T-cell (primary cell): Measurements from ENCODE around the gene VPS41. TPM values are rescaled to one million over a fixed set of nuclear protein-coding genes. Genes with fewer than 3 reads are reported as not detected.

ENCODE experiments used
- ATAC-seq, 4 experiments: fragments of 200-7000 bp in 3 of 4; fragments of 150-1000 bp in 1 of 4; cut with Tn5 transposase; replicated peaks in 1 of 4; 1 replicate in 3 of 4; 2 replicates in 1 of 4; pipeline ENCODE4 v1.10.0; 2021; ENCODE audit warnings: moderate library complexity in 3 of 4, mild to moderate bottlenecking in 2 of 4, moderate number of reproducible peaks in 1 of 4
- CTCF ChIA-PET, 2 donors: fragments of 300-600 bp; sonication (Branson Sonifier 250); formaldehyde crosslinking; loops; one replicate each; lab custom pipeline; 2022; ENCODE audit warnings: antibody characterized with exemption in 2 of 2; lab: Charles Lee
- POLR2A ChIA-PET, 2 donors: fragments of 300-600 bp; sonication (Branson Sonifier 250); formaldehyde crosslinking; loops; one replicate each; lab custom pipeline; 2022; ENCODE audit warnings: antibody characterized with exemption in 2 of 2; lab: Charles Lee
- DNase-seq, 35 experiments: peaks; one replicate each; pipeline versions ENCODE4 v3.0.0 to v3.0.0-alpha.2; 2013 to 2023
- H3K27ac ChIP-seq: one replicate; pipeline ENCODE4 v1.5.1; 2013; ENCODE audit warnings: low read length
- H3K27me3 ChIP-seq, 2 experiments: replicated peaks in 1 of 2; 1 replicate in 1 of 2; 2 replicates in 1 of 2; pipeline versions ENCODE4 v1.6.1 to v1.7.0; 2013; ENCODE audit warnings: low read length in 1 of 2, mixed read lengths in 1 of 2; ENCODE audit not compliant: control insufficient read depth in 2 of 2, insufficient read depth in 2 of 2; ENCODE audit errors: extremely low read depth in 1 of 2
- H3K36me3 ChIP-seq, 2 donors: 1 replicate in 1 of 2; 2 replicates in 1 of 2; pipeline versions ENCODE4 v1.6.1 to v1.7.0; 2013; ENCODE audit warnings: low read length in 1 of 2; ENCODE audit not compliant: control insufficient read depth in 2 of 2, insufficient read depth in 1 of 2; ENCODE audit errors: extremely low read depth in 1 of 2
- H3K4me1 ChIP-seq, 2 experiments: 1 replicate in 1 of 2; 2 replicates in 1 of 2; pipeline versions ENCODE4 v1.6.1 to v1.7.0; 2013; ENCODE audit warnings: low read length in 2 of 2, mixed read lengths in 1 of 2; ENCODE audit not compliant: insufficient read depth in 2 of 2, control insufficient read depth in 1 of 2; ENCODE audit errors: extremely low read depth in 1 of 2
- H3K4me3 ChIP-seq, 2 donors: 1 replicate in 1 of 2; 2 replicates in 1 of 2; pipeline versions ENCODE4 v1.5.1 to v1.7.0; 2013; ENCODE audit warnings: mild to moderate bottlenecking in 2 of 2, low read length in 1 of 2, moderate library complexity in 1 of 2; ENCODE audit not compliant: control insufficient read depth in 1 of 2; ENCODE audit errors: extremely low read depth in 1 of 2
- H3K9me3 ChIP-seq: 2 replicates; pipeline ENCODE4 v1.7.0; 2013
- H3K27ac Mint-ChIP-seq, 2 donors: one replicate each; pipeline ENCODE4 v1.8.0; 2020 to 2021; ENCODE audit warnings: mild to moderate bottlenecking in 2 of 2, mixed read lengths in 2 of 2
- H3K27me3 Mint-ChIP-seq, 2 donors: one replicate each; pipeline ENCODE4 v1.8.0; 2021 to 2022; ENCODE audit warnings: mixed read lengths in 2 of 2
- H3K36me3 Mint-ChIP-seq: one replicate; pipeline ENCODE4 v1.8.0; 2021; ENCODE audit warnings: mixed read lengths
- H3K4me1 Mint-ChIP-seq, 3 donors: one replicate each; pipeline ENCODE4 v1.8.0; 2020 to 2022; ENCODE audit warnings: mixed read lengths in 3 of 3, mild to moderate bottlenecking in 1 of 3
- H3K4me3 Mint-ChIP-seq, 3 donors: one replicate each; pipeline ENCODE4 v1.8.0; 2020 to 2022; ENCODE audit warnings: mild to moderate bottlenecking in 3 of 3, mixed read lengths in 3 of 3, moderate library complexity in 3 of 3
- H3K9me3 Mint-ChIP-seq, 3 donors: one replicate each; pipeline ENCODE4 v1.8.0; 2020 to 2022; ENCODE audit warnings: mixed read lengths in 3 of 3
- WGBS: methylation state at CpG from one replicate; pipeline ENCODE4 v1.1.5; 2013; ENCODE audit warnings: missing lambda C conversion rate; ENCODE audit not compliant: insufficient coverage; 5-methylcytosine and 5-hydroxymethylcytosine counted together
- total RNA-seq, 35 experiments: library from RNA in 6 of 35; stranded (reverse) in 6 of 35; fragments of 120-200 nt in 1 of 35; gene quantifications; one replicate each; pipeline versions ENCODE4 v1.2.1 to v1.2.4 and lab custom pipeline; 2013 to 2026

The VPS41 gene
- total RNA-seq, 5 donors from 2014 or later (not counting 1 experiment from before 2014, with no cell fraction given) = 45.6 to 68.3 (median 55.3) TPM

- H3K9me3 Mint-ChIP-seq = peaks cover 0 to 9% (median 0%) of the 10 kb centered on the region in 3 donors
- H3K36me3 ChIP-seq = no peaks in the 10 kb centered on the region
- no peak overlapping the region for H3K27ac Mint-ChIP-seq
- DNase-seq = no peak
- H3K4me3 ChIP-seq = no peak overlapping the region
- no peaks in the 10 kb centered on the region for H3K27me3 ChIP-seq
- POLR2A ChIA-PET = interaction anchor here in 1 of 2 donors (0.6 kb wide), 1 partner anchor 635 kb away, joined by 3 read pairs; no protein-coding TSS in a partner anchor
- peaks cover 60 to 69% (median 68%) of the 10 kb centered on the region in 3 donors for H3K4me1 Mint-ChIP-seq
- H3K27me3 Mint-ChIP-seq = no peaks in the 10 kb centered on the region
- peaks cover 0 to 2% of the 10 kb centered on the region in 2 experiments for H3K4me1 ChIP-seq
- no peak overlapping the region for H3K27ac ChIP-seq
- WGBS = 40% methylated on average over 1 of the region's 8 CpGs
- H3K36me3 Mint-ChIP-seq = peaks cover 31% of the 10 kb centered on the region
- ATAC-seq = no peak
- no peaks in the 10 kb centered on the region for H3K9me3 ChIP-seq
- CTCF ChIA-PET = no interaction called here
- H3K4me3 Mint-ChIP-seq = no peak overlapping the region
Measured at GRCh38 chr7:38878694-38879457, 30.1 kb downstream of the VPS41 start.

- no peaks in the 10 kb centered on the region for H3K9me3 Mint-ChIP-seq
- CTCF ChIA-PET = no interaction called here
- Histone ChIP-seq H3K4me3 (no peak overlapping the region), H3K9me3 (no peaks in the 10 kb centered on the region), H3K36me3 (peaks cover 0 to 8% of the 10 kb centered on the region in 2 donors), H3K4me1 (no peaks in the 10 kb centered on the region), H3K27ac (no peak overlapping the region), H3K27me3 (no peaks in the 10 kb centered on the region)
- no peak for DNase-seq
- no peak overlapping the region for H3K4me3 Mint-ChIP-seq
- ATAC-seq = no peak
- no CpG with 5 or more reads among the region's 4 CpGs for WGBS
- no peak overlapping the region for H3K27ac Mint-ChIP-seq
- H3K27me3 Mint-ChIP-seq = no peaks in the 10 kb centered on the region
- POLR2A ChIA-PET = no interaction called here
- H3K4me1 Mint-ChIP-seq = peaks cover 22 to 34% (median 29%) of the 10 kb centered on the region in 3 donors
- H3K36me3 Mint-ChIP-seq = peaks cover 15% of the 10 kb centered on the region
Measured at GRCh38 chr7:38873433-38873832, 35.6 kb downstream of the VPS41 start.

GRCh38 chr7:38872202-38872601 lies 36.8 kb downstream of the VPS41 start:
- DNase-seq (no peak), ATAC-seq (no peak)
- Mint-ChIP-seq H3K27me3 (no peaks in the 10 kb centered on the region), H3K4me3 (no peak overlapping the region), H3K9me3 (no peaks in the 10 kb centered on the region), H3K4me1 (peaks cover 13 to 26% (median 24%) of the 10 kb centered on the region in 3 donors), H3K36me3 (peaks cover 15% of the 10 kb centered on the region), H3K27ac (no peak overlapping the region)
- ChIA-PET CTCF (no interaction called here), POLR2A (interaction anchor here in 1 of 2 donors (0.6 kb wide), 1 partner anchor 721 kb away, joined by 3 read pairs; no protein-coding TSS in a partner anchor)
- WGBS = 89% methylated on average over 1 of the region's 5 CpGs
- H3K27ac ChIP-seq = no peak overlapping the region
- H3K36me3 ChIP-seq = peaks cover 0 to 18% of the 10 kb centered on the region in 2 donors
- H3K4me1 ChIP-seq = no peaks in the 10 kb centered on the region
- H3K9me3 ChIP-seq = no peaks in the 10 kb centered on the region
- H3K27me3 ChIP-seq = no peaks in the 10 kb centered on the region
- H3K4me3 ChIP-seq = no peak overlapping the region

GRCh38 chr7:38870147-38870546 lies 38.8 kb downstream of the VPS41 start:
- H3K4me3 Mint-ChIP-seq = no peak overlapping the region
- H3K4me1 ChIP-seq = no peaks in the 10 kb centered on the region
- H3K36me3 ChIP-seq = peaks cover 4 to 25% of the 10 kb centered on the region in 2 donors
- ChIA-PET CTCF (interaction anchor here in 1 of 2 donors (0.5 kb wide), 1 partner anchor 1106 kb away, joined by 6 read pairs; no protein-coding TSS in a partner anchor), POLR2A (interaction anchor here in 1 of 2 donors (0.5 kb wide), 1 partner anchor 197 kb away, joined by 4 read pairs; no protein-coding TSS in a partner anchor)
- no peaks in the 10 kb centered on the region for H3K27me3 Mint-ChIP-seq
- H3K27me3 ChIP-seq = no peaks in the 10 kb centered on the region
- no peaks in the 10 kb centered on the region for H3K9me3 ChIP-seq
- DNase-seq (no peak), ATAC-seq (no peak)
- no peak overlapping the region for H3K4me3 ChIP-seq
- H3K9me3 Mint-ChIP-seq = no peaks in the 10 kb centered on the region
- no peak overlapping the region for H3K27ac ChIP-seq
- peaks cover 6 to 15% (median 12%) of the 10 kb centered on the region in 3 donors for H3K4me1 Mint-ChIP-seq
- 100% methylated on average over 1 of the region's 3 CpGs for WGBS
- H3K36me3 Mint-ChIP-seq = peaks cover 15% of the 10 kb centered on the region
- H3K27ac Mint-ChIP-seq = no peak overlapping the region

GRCh38 chr7:38863601-38864291 lies 45.2 kb downstream of the VPS41 start:
- Histone ChIP-seq H3K4me1 (no peaks in the 10 kb centered on the region), H3K27me3 (no peaks in the 10 kb centered on the region), H3K4me3 (no peak overlapping the region), H3K27ac (no peak overlapping the region), H3K36me3 (peaks cover 4 to 28% of the 10 kb centered on the region in 2 donors), H3K9me3 (no peaks in the 10 kb centered on the region)
- 95% methylated on average over 4 of the region's 7 CpGs for WGBS
- H3K4me3 Mint-ChIP-seq = no peak overlapping the region
- peaks cover 38% of the 10 kb centered on the region for H3K36me3 Mint-ChIP-seq
- H3K27me3 Mint-ChIP-seq = no peaks in the 10 kb centered on the region
- CTCF ChIA-PET = no interaction called here
- H3K27ac Mint-ChIP-seq = no peak overlapping the region
- no peaks in the 10 kb centered on the region for H3K9me3 Mint-ChIP-seq
- POLR2A ChIA-PET = interaction anchor here in 1 of 2 donors (0.5 kb wide), 1 partner anchor 254 kb away, joined by 3 read pairs; no protein-coding TSS in a partner anchor
- no peak for DNase-seq
- ATAC-seq = no peak
- peaks cover 0 to 1% (median 0%) of the 10 kb centered on the region in 3 donors for H3K4me1 Mint-ChIP-seq

GRCh38 chr7:38862666-38863065 lies 46.3 kb downstream of the VPS41 start:
- no peaks in the 10 kb centered on the region for H3K9me3 Mint-ChIP-seq
- H3K36me3 ChIP-seq = peaks cover 4 to 17% of the 10 kb centered on the region in 2 donors
- no peak overlapping the region for H3K4me3 ChIP-seq
- DNase-seq = no peak
- ChIA-PET POLR2A (no interaction called here), CTCF (no interaction called here)
- WGBS = no CpG with 5 or more reads among the region's 3 CpGs
- no peak for ATAC-seq
- H3K9me3 ChIP-seq = no peaks in the 10 kb centered on the region
- H3K27me3 ChIP-seq = no peaks in the 10 kb centered on the region
- H3K4me1 ChIP-seq = no peaks in the 10 kb centered on the region
- peaks cover 0 to 5% (median 2%) of the 10 kb centered on the region in 3 donors for H3K4me1 Mint-ChIP-seq
- H3K36me3 Mint-ChIP-seq = peaks cover 39% of the 10 kb centered on the region
- H3K4me3 Mint-ChIP-seq = no peak overlapping the region
- no peak overlapping the region for H3K27ac Mint-ChIP-seq
- no peaks in the 10 kb centered on the region for H3K27me3 Mint-ChIP-seq
- no peak overlapping the region for H3K27ac ChIP-seq
